Activated T-cell treated with anti-CD3 and anti-CD28 coated beads, Interleukin-2, amount 50 U/mL, for 4 hours (primary cell): ENCODE measurements around the gene MPPED2. TPM values are rescaled to one million over a fixed set of nuclear protein-coding genes. Genes with fewer than 3 reads are reported as not detected.

Experiments
- ATAC-seq, 2 donors: fragments of 200-7000 bp; cut with Tn5 transposase; one replicate each; pipeline ENCODE4 v1.10.0; 2021
- DNase-seq: peaks from one replicate; pipeline ENCODE4 v3.0.0-alpha.2; 2020
- H3K27me3 Mint-ChIP-seq: one replicate; pipeline ENCODE4 v1.8.0; 2021; ENCODE audit warnings: low read depth, mixed read lengths
- H3K36me3 Mint-ChIP-seq: one replicate; pipeline ENCODE4 v1.8.0; 2022; ENCODE audit warnings: mixed read lengths; ENCODE audit not compliant: insufficient read depth
- H3K4me1 Mint-ChIP-seq: one replicate; pipeline ENCODE4 v1.8.0; 2021; ENCODE audit warnings: low read depth, mixed read lengths
- H3K4me3 Mint-ChIP-seq: one replicate; pipeline ENCODE4 v1.8.0; 2021; ENCODE audit warnings: mild to moderate bottlenecking, moderate library complexity, mixed read lengths
- H3K9me3 Mint-ChIP-seq: one replicate; pipeline ENCODE4 v1.8.0; 2021; ENCODE audit warnings: mixed read lengths
- total RNA-seq, 3 donors: library from RNA; stranded (reverse); gene quantifications; one replicate each; pipeline ENCODE4 v1.2.1, GENCODE V29; 2021

Gene MPPED2
- total RNA-seq, 3 donors from 2014 or later: 0.05 to 0.38 (median 0.26) TPM

DNA sequence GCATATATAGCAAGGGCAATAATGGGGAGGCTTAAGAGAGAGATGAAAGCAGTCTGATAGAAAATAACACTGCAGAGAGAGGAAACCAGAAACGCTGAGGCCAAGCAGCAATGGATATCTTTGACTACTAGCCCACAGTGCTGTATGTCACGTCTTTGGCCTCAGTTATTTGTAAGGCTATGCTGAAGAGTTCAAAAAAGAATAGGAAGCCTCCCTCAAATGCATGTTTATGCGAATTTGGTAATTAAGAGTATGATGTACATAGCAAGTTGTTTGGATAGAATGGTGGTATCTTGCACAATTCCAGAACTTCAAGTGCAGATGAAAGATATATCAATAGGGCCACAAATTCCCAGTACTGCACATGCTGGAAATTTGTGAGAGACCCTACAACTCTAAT is 89.2 kb downstream of the MPPED2 start:
- no peaks in the 10 kb centered on the region for H3K9me3 Mint-ChIP-seq
- DNase-seq (no peak), ATAC-seq (no peak)
- no peaks in the 10 kb centered on the region for H3K4me1 Mint-ChIP-seq
- H3K27me3 Mint-ChIP-seq: no peaks in the 10 kb centered on the region
- no peaks in the 10 kb centered on the region for H3K36me3 Mint-ChIP-seq
- H3K4me3 Mint-ChIP-seq: no peak overlapping the region

DNA sequence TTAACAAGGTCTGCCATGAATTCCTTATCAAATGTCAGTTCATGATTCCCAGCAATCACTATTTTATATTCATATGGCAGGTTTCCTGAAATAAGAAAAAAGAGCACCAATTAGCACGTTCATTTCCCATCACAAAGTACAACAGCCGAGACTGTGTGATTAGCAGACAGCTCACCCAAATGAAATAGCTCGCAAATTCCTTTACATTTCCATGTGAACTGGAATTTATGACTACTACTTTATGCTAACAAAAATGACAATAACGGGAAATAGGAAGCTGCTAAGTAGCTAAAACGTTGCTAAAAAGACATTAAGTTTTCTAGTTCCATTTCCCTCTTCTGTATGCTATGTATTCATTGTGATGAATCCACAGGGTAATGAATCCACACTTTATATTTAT is 90.7 kb downstream of the MPPED2 start:
- Mint-ChIP-seq H3K36me3 (no peaks in the 10 kb centered on the region), H3K9me3 (no peaks in the 10 kb centered on the region), H3K4me1 (no peaks in the 10 kb centered on the region), H3K4me3 (no peak overlapping the region), H3K27me3 (no peaks in the 10 kb centered on the region)
- ATAC-seq (no peak), DNase-seq (no peak)

DNA sequence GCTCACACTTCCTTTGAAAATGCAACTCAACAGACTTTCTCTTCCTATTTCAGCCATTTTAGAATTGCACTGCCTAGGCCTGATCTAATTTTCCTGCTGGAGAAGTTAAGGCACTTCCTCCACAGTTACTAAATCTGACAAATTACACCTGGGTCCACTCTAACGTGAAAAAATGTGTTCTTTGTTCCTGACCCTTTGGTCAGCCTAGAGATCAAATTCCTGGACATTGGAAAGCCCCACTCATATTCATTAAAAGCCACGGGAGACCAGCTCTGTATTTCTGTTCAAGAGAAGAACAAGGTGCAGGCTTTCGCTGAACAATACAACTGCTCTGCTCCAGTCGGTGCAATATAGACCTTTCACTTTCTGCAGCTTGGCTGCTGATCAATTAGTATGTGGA is 96.6 kb downstream of the MPPED2 start:
- ATAC-seq (no peak), DNase-seq (no peak)
- Mint-ChIP-seq H3K36me3 (no peaks in the 10 kb centered on the region), H3K9me3 (no peaks in the 10 kb centered on the region), H3K4me1 (no peaks in the 10 kb centered on the region), H3K4me3 (no peak overlapping the region), H3K27me3 (no peaks in the 10 kb centered on the region)

DNA sequence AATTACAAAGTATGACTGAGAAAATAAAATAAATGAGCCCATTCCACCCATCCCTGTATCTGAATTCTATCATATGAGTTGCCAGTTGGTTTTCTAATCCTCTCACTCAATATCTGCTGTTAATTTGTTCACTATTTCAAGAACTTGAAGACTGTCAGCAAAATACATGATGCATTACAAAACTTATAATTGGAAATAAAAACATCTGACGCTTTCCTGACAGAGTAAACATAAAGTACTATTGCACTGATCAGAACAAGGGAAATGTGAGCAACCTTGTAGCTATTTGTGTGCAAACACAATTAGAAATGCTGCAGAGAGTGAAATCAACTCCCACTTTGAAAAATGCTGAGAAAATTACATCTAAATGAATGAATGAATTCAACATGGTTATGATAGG is 97.1 kb downstream of the MPPED2 start:
- H3K36me3 Mint-ChIP-seq: no peaks in the 10 kb centered on the region
- no peak overlapping the region for H3K4me3 Mint-ChIP-seq
- no peaks in the 10 kb centered on the region for H3K9me3 Mint-ChIP-seq
- H3K27me3 Mint-ChIP-seq: no peaks in the 10 kb centered on the region
- DNase-seq: no peak
- no peak for ATAC-seq
- H3K4me1 Mint-ChIP-seq: no peaks in the 10 kb centered on the region

DNA sequence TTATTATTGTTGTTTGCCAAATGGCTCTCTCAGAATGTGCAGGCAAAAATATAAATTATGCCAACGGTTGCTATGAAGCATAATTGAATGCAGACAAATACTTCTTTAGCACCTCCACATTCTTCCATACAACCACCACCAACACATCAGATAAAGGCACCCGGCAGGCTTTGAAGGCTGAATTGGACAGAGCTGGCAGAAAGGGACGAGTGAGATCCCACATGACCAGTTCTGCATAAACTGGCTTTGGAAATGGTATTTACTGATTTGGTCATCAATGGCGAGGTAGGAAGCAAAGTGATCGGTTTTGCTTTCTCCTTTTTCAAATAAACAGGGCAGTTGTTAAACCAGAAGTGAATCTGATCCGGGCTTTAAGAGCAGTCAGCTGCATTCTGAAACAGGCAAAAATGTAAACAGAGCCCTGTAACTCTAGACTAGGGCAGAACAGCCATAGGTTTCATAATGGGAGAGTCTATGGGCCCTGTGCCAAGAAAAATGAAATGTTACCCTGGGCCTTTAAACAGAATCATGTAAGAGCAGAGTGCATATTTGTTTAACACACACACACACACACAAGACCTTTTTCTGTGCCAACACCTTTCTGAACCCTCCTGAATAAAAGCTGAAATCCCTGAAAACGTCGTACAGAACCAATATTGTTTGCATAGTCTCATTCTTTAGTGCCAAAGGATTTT is 97.7 kb downstream of the MPPED2 start:
- no peaks in the 10 kb centered on the region for H3K4me1 Mint-ChIP-seq
- ATAC-seq: no peak
- no peaks in the 10 kb centered on the region for H3K27me3 Mint-ChIP-seq
- H3K36me3 Mint-ChIP-seq: no peaks in the 10 kb centered on the region
- DNase-seq: no peak
- H3K4me3 Mint-ChIP-seq: no peak overlapping the region
- H3K9me3 Mint-ChIP-seq: no peaks in the 10 kb centered on the region

DNA sequence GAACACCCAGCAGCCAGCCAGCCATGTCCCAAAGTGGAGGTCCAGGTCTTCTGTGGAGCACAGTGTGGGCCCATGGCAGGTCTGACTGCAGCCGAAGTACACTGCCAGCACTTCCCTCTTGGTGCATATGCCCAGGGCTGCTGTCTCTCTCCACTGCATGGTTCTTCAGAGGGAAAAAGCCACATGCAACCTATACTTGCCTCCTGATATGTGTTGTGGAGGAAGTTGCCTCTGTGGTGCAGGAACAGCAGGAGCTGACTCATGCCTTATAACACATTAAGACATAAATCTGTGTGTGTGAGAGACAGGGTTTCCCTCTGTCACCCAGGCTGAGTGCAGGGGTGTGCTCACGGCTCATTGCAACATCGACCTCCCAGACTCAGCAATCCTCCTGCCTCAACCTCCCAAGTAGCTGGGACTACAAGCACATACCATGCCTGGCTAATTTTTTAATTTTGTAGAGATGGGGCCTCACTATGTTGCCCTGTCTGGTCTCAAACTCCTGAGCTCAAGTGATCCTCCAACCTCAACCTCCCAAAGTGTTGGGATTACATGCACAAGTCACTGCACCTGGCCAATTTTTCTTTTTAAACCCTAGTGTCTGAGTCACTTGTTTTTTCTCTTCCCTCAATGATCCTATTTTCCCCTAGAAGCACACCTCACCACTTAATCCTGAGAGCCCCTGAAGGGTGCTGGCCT is 98.8 kb downstream of the MPPED2 start:
- Mint-ChIP-seq H3K4me1 (no peaks in the 10 kb centered on the region), H3K9me3 (no peaks in the 10 kb centered on the region), H3K4me3 (no peak overlapping the region), H3K27me3 (no peaks in the 10 kb centered on the region), H3K36me3 (no peaks in the 10 kb centered on the region)
- DNase-seq: no peak
- ATAC-seq: no peak

DNA sequence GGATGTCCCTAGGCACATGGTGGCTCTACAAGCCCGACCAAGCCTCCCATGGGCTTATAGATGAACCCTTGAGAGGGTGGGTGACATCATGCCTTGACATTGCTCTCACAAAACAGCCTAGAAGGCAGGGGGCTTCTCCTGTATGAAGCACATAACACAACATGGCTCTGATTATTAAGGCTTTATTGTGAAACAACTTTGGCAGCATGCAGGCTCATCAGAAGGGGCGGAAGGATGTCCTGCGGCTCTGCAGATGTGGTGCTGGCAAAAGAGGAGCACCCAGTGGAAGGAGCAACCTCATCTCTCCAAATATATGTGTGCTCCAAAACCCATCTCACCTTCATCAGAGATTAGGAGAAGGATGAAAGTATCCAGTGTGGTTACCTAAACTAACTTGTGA is 100.4 kb downstream of the MPPED2 start:
- no peak for ATAC-seq

DNA sequence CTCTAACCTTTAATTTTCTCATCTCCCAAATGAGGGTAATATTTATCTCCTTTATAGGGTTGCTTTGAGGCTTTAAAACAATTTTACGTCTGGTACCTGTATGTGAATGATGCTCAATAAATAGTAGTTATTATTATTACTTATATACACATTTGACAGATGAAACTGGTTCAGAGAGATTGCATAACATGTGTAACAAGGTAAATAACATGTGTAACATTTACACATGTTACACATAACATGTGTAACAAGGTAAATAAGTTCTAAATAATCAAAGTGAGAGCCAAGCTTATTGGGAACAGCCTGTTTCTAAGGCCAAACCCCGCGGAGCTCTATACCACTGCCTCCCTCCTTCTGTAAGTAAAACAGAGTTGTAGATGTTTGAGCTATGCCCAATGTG is 100.9 kb downstream of the MPPED2 start:
- ATAC-seq: no peak
- Mint-ChIP-seq H3K36me3 (no peaks in the 10 kb centered on the region), H3K4me3 (no peak overlapping the region), H3K27me3 (no peaks in the 10 kb centered on the region), H3K4me1 (no peaks in the 10 kb centered on the region), H3K9me3 (no peaks in the 10 kb centered on the region)
- DNase-seq: no peak

More for the DNA sequence above, 100.4 kb downstream of the MPPED2 start:
- H3K9me3 Mint-ChIP-seq: no peaks in the 10 kb centered on the region
- no peak overlapping the region for H3K4me3 Mint-ChIP-seq
- no peaks in the 10 kb centered on the region for H3K36me3 Mint-ChIP-seq
- H3K4me1 Mint-ChIP-seq: no peaks in the 10 kb centered on the region
- no peak for DNase-seq
- H3K27me3 Mint-ChIP-seq: no peaks in the 10 kb centered on the region

DNA sequence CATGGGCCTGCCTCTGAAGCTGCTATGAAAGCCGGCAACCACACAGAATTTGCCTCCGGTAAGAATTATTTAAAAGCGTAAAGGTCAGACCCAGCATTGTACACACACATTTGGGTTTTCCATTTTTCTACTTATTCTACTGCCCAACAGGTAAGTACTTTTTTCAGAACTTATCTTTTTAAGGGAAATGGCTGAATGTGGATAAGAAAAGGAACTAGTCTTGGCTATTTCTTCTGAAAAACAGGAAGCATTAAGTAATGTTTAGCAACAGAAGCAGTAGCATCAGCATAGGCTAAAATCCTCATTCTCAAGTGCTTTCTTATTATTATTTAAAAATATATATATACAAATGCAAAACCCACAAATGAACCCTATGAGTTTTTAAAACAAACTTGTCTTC is 103.1 kb downstream of the MPPED2 start:
- DNase-seq (no peak), ATAC-seq (no peak)
- no peaks in the 10 kb centered on the region for H3K27me3 Mint-ChIP-seq
- H3K9me3 Mint-ChIP-seq: no peaks in the 10 kb centered on the region
- no peaks in the 10 kb centered on the region for H3K36me3 Mint-ChIP-seq
- H3K4me1 Mint-ChIP-seq: no peaks in the 10 kb centered on the region
- no peak overlapping the region for H3K4me3 Mint-ChIP-seq

DNA sequence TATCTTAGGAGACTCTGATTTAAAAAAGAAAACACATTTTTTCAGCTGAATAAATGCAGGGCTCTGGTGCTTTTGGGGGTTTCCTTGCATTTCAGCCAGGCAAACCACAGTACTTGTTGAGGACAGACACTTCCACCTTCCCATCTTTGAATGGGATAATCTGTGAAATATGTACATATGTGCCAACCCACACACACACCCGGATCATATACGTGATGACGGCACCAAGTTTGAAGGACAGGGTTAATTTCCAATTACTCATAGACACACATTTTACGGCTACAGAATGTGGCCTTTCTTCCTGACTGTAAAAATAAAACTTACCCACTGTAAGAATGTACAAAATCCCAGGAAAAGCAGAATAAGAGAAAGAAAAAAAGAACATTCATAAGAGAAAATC is 104.4 kb downstream of the MPPED2 start:
- DNase-seq (no peak), ATAC-seq (no peak)
- Mint-ChIP-seq H3K36me3 (no peaks in the 10 kb centered on the region), H3K27me3 (no peaks in the 10 kb centered on the region), H3K4me1 (no peaks in the 10 kb centered on the region), H3K9me3 (no peaks in the 10 kb centered on the region), H3K4me3 (no peak overlapping the region)

DNA sequence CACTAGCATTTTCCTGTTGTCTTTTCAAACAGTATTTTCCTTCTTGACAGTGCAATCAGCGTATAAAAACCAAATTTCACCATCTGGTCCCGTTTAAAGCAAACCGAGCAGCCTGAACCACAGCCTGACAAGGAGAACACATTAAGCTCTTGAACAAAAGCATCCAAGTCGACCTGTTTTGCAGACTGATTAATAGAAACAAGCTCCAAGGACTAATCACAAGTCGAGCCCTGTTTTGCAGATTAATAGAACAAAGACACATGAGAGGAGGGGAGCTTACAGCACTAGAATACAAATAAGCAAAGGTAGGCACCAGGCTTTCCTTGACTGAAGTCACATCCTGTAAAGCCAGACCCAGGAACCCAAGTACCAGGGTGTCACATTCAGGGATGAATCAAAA is 104.8 kb downstream of the MPPED2 start:
- H3K9me3 Mint-ChIP-seq: no peaks in the 10 kb centered on the region
- no peaks in the 10 kb centered on the region for H3K27me3 Mint-ChIP-seq
- H3K4me1 Mint-ChIP-seq: no peaks in the 10 kb centered on the region
- no peak overlapping the region for H3K4me3 Mint-ChIP-seq
- no peaks in the 10 kb centered on the region for H3K36me3 Mint-ChIP-seq
- ATAC-seq (no peak), DNase-seq (no peak)

DNA sequence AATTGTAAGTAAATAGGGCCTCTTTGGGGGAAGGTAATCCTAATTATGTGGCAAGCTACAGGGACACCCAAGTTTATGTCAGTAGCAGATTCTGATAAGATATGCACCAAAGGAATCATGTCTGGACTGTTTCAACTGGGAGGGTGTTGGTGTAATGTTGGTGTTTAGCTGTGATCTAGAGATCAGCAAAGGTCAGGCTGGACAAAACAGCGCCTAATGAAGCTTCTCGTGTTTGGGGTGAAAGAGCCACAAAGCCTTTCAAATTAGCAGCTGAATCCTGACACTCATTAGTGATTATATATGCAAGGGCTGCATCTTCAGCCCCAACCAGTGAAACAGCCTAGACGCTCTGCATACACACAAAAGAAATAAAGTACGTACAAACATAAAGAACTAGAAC is 106.3 kb downstream of the MPPED2 start:
- no peak overlapping the region for H3K4me3 Mint-ChIP-seq
- H3K4me1 Mint-ChIP-seq: no peaks in the 10 kb centered on the region
- no peaks in the 10 kb centered on the region for H3K9me3 Mint-ChIP-seq
- DNase-seq: no peak
- no peaks in the 10 kb centered on the region for H3K36me3 Mint-ChIP-seq
- no peak for ATAC-seq
- H3K27me3 Mint-ChIP-seq: no peaks in the 10 kb centered on the region

DNA sequence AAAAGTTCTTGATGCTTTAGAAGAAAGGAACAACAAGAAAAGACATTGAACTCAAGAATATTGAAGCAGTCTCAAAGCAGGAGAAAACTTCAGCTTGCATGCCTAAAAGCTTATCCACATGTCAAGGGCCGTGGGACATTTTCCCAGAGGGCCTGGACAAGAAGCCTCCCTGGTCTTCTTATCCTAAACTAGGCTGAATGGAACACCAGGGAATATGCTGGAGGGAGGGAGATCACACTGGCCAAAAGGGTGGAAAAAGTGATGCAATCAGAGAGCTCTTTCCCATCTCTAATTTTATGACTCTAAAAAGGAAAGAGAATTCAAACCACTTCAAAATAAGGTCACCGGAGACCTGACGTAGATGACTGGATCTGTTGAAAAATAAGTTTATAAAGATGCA is 107.2 kb downstream of the MPPED2 start:
- H3K4me1 Mint-ChIP-seq: no peaks in the 10 kb centered on the region
- no peak overlapping the region for H3K4me3 Mint-ChIP-seq
- no peaks in the 10 kb centered on the region for H3K36me3 Mint-ChIP-seq
- no peaks in the 10 kb centered on the region for H3K27me3 Mint-ChIP-seq
- ATAC-seq (no peak), DNase-seq (no peak)
- H3K9me3 Mint-ChIP-seq: no peaks in the 10 kb centered on the region

DNA sequence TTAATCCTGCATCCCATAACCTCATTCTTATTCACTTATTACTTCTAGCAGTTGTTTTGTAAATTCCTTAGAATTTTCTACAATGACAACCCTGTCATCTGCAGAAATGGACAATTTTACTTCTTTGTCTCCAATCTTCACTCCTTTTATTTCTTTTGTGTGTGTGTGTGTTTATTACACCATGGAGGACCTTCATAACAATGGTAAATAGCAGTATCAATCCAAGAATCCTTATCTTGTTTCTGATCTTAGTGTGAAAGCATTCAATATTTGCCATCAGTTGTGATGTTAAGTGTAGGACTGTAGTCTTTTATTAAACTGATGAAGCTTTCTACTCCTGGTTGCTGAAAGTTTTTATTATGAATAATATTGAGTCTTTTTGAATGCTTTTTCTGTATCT is 109.1 kb downstream of the MPPED2 start:
- Mint-ChIP-seq H3K4me3 (no peak overlapping the region), H3K36me3 (no peaks in the 10 kb centered on the region), H3K27me3 (peaks cover 2% of the 10 kb centered on the region), H3K4me1 (no peaks in the 10 kb centered on the region), H3K9me3 (no peaks in the 10 kb centered on the region)
- DNase-seq (no peak), ATAC-seq (no peak)

DNA sequence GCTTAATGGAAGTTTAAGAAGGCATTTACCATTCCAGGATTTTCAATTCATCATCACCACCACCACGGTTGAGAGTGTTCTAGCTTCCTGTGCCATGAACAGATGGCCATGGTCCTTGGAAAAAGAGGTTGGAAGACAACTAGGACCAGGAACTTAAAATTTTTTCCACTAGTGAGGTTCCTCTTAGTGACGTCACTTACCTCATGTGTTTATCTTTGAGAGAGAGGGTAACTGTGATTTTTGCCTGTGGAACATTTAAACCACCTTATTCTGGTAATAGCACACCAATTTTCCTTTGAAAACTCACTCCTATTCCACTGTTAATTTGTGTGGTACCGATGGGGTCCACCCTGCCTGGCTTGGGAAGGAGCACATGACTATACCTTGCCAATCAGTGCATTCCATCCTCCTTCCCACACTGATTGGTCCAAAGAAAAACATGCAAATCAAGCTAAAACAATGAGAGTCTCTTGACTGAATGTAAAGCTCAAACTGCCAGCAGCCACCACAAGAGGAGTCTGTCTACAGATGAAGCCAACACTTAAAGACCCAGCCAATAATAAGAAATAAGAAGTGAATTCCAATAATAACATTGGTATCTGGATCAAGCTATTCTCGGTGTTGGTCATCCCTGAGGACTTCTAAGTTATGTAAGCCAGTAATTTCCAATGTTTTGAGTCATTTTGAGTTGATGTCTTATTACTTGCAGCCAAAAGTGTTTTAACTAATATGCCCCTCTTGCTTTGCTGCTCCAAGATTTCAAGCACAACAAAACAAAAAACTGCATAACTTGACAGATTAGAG is 111.8 kb downstream of the MPPED2 start:
- H3K9me3 Mint-ChIP-seq: no peaks in the 10 kb centered on the region

More for the DNA sequence above, 111.8 kb downstream of the MPPED2 start:
- no peaks in the 10 kb centered on the region for H3K36me3 Mint-ChIP-seq
- H3K27me3 Mint-ChIP-seq: peaks cover 2% of the 10 kb centered on the region
- ATAC-seq (no peak), DNase-seq (no peak)
- no peak overlapping the region for H3K4me3 Mint-ChIP-seq
- no peaks in the 10 kb centered on the region for H3K4me1 Mint-ChIP-seq
